Esophagus squamous epithelium (tissue), 4 donors: Measurements from ENCODE around the gene ST7.

Experiments used
- POLR2A ChIP-seq, 4 donors: fragments of 450-650 bp; IDR thresholded peaks; one replicate each; pipeline ENCODE4 v1.6.1; 2017; ENCODE audit warnings: antibody characterized with exemption in 4 of 4, mild to moderate bottlenecking in 4 of 4, moderate library complexity in 3 of 4
- TF ChIP-seq, protein P1 (sequence below), 6 experiments: fragments of 450-650 bp in 4 of 6; fragments of 200-600 bp in 2 of 6; sonication (generic) in 2 of 6; IDR thresholded peaks; one replicate each; pipeline ENCODE4 v1.5.1; 2016 to 2019; ENCODE audit warnings: antibody characterized with exemption in 6 of 6, mild to moderate bottlenecking in 4 of 6, moderate library complexity in 4 of 6

DNA sequence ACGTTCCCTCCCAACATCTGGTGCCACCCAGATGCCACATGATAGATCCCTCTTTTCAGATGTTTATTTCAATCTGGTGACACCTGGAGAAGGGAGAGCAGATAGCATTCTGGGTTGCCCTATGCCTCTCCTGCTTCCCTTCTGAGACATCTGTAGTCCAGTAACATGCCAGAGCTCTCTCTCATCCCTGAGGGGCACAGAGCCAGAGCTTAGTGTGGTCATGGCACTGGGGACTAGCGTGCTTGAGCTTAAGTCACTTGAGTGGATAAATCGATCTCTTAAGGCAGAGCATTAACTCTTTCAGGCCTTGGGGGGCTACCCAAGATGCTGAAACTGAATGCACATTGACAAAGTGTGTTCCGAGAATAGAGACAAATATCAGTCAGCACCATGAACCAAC lies 321.6 kb downstream of the ST7 start:
- TF ChIP-seq POLR2A (IDR thresholded peaks at IDR 0.05) = no peak
- TF ChIP-seq, protein P1, sequence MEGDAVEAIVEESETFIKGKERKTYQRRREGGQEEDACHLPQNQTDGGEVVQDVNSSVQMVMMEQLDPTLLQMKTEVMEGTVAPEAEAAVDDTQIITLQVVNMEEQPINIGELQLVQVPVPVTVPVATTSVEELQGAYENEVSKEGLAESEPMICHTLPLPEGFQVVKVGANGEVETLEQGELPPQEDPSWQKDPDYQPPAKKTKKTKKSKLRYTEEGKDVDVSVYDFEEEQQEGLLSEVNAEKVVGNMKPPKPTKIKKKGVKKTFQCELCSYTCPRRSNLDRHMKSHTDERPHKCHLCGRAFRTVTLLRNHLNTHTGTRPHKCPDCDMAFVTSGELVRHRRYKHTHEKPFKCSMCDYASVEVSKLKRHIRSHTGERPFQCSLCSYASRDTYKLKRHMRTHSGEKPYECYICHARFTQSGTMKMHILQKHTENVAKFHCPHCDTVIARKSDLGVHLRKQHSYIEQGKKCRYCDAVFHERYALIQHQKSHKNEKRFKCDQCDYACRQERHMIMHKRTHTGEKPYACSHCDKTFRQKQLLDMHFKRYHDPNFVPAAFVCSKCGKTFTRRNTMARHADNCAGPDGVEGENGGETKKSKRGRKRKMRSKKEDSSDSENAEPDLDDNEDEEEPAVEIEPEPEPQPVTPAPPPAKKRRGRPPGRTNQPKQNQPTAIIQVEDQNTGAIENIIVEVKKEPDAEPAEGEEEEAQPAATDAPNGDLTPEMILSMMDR (IDR thresholded peaks at IDR 0.05) = no peak
